Sciatic nerve (tissue), 2 donors: ENCODE measurements around the gene RUNDC3A. TPM values are rescaled to one million over a fixed set of nuclear protein-coding genes. Genes with fewer than 3 reads are reported as not detected.
"Not testable (repeated sequence)": the region's sequence is repeated elsewhere in the genome, so short reads cannot be mapped to it uniquely, and the experiment has no call there.

Source experiments
- ATAC-seq: fragments of 200-7000 bp; cut with Tn5 transposase; one replicate; pipeline ENCODE4 v1.9.1; 2020; ENCODE audit warnings: mild to moderate bottlenecking, moderate library complexity
- DNase-seq: peaks from one replicate; pipeline ENCODE4 v3.0.0-alpha.2; 2020; ENCODE audit warnings: low spot score
- intact Hi-C: fragments of 100-400 bp; cut with DNase I; formaldehyde crosslinking; loops from one replicate; pipeline ENCODE4 v1.14.2; 2022
- total RNA-seq: library from RNA; stranded (reverse); fragmentation: NEBNext Ultra II Directional; extraction: Animal tissue kit (Norgen Biotek cat#: 25700); gene quantifications from one replicate; pipeline ENCODE4 v1.2.1, GENCODE V29; 2021
- donor health status: DM: no; HTN: no; CAD: no.
- donor health status: DM: no; HTN: no; CAD: no.

Gene RUNDC3A
- total RNA-seq, 1 donor from 2014 or later = 2.9 TPM

DNA sequence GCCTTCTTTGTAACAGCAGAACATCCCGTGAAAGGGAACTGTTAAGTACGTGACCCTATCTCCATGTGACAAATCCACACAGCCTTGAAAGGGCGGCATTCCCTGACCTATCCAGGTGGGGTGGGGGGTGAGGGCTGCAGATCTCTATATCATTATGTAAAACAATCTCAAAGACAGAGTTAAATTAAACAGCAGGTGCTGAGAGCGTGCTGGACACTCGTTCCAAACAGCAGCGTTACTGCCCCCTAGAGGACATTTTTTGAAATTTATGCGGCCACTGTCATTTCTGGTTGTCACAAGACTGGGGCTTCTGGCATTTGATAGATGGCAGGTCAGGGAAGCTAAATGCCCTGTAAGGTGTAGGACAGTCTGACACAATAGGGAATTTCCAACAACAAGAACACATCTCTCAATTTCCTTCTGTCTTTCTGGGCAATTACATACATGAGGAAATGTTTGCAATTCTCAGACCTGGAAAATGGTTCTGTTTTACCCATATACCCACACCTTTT, 22.9 kb downstream of the RUNDC3A start:
- intact Hi-C loops = no loop called here
- no peak for ATAC-seq
- no peak for DNase-seq

DNA sequence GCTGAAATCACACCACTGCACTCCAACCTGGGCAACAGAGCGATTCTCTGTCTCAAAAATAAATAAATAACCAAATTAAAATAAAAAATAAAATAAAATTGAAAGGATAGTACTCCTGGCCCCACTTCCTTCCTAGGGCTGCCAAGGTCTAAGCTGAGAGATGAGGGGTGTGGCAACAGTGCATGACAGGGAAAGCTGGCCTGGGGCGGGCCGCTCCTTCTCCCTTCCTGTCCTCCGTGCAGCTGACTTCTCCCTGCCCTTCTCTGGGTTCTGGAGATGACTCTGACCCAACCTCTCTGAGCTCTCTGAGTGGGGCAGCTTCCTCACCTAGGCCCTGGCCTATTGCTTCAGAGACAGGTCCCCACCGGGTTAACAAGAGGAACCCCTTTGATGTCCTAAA, 25.0 kb downstream of the RUNDC3A start:
- intact Hi-C loops = no loop called here
- no peak for ATAC-seq

DNA sequence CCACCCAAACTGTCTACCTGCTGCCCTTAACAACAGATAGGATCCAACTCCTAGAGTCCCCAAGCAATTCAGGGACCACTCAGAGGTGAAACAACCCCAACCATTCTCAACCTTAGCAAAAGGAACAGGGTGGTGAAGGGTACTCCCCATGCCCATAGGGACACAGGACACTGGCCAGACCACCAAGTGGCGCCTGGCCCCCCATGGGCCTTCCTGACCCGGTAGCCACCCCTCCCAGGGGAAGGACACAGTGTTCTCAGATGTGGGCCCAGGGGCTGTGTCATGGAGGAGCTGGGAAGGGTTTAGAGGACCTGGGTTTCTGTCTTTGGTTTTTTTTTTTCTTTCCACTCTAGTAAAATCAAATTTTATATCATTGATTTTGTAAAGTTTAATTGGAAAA, 25.9 kb downstream of the RUNDC3A start:
- DNase-seq (no peak), ATAC-seq (no peak)
- intact Hi-C loops = loop anchor here (2.0 kb wide), 1 partner anchor 26 kb away; no protein-coding TSS in a partner anchor

More for the DNA sequence above, 25.0 kb downstream of the RUNDC3A start:
- DNase-seq = no peak

DNA sequence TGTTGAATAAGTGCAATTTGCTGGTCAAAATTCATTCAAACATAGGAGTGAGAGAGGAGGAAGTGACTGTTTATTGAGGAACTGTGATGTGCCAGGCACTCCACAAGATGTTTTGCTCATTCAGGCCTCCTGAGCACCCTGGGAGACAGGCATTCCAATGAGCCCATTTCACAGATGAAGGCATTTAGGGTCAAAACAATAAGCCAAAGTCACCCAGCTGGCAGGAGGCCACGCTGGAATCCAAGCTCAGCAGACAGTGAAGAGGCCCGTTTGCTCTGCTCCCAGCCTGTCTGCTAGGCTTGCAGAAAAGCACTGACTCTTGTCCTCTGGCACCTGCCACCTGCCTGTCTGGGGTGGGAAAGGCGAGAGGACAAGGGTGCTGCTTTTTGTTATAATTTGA, 26.3 kb downstream of the RUNDC3A start:
- intact Hi-C loops = loop anchor here (2.0 kb wide), 1 partner anchor 26 kb away; no protein-coding TSS in a partner anchor
- ATAC-seq = no peak
- DNase-seq = no peak

DNA sequence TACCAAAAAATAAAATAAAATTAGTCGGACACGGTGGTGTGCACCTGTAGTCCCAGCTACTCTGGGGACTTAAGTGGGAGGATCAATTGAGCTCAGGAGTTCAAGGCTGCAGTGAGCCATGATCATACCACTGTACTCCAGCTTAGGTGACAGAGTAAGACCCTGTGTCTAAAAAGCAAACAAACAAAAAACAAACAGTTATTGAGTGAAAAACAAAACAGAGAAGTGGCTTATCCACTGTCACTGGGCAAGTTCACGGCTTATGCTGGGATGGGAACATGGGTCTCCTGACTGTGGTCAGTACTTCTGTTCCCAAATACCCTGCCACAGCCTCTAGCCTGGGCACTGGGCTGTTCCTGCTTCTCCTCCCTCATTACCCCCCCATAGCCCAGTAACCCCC, 27.2 kb downstream of the RUNDC3A start:
- peak; percentile 29 for ATAC-seq
- intact Hi-C loops = loop anchor here (2.0 kb wide), 1 partner anchor 25 kb away; no protein-coding TSS in a partner anchor
- DNase-seq = no peak

DNA sequence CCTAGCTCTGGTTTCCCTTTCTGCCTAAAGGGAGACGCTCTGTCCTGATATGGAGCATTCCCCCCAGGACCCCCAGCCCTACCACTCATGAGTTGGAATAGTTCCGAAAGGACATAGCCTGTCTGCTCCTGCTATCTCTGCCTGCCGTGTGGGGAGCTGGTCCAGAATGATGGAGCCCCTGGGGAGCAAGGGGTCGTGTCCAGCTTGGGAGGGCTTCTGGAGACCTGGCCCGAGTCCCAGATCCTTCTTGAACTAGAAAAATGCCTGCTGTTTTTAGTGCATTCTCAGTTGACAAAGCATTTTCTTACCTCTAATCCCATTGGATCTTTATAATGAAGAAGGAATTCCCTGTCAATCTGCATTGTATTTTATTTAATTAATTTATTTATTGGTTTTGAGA, 27.6 kb downstream of the RUNDC3A start:
- intact Hi-C loops = loop anchor here (2.0 kb wide), 1 partner anchor 25 kb away; no protein-coding TSS in a partner anchor
- ATAC-seq (no peak), DNase-seq (no peak)

DNA sequence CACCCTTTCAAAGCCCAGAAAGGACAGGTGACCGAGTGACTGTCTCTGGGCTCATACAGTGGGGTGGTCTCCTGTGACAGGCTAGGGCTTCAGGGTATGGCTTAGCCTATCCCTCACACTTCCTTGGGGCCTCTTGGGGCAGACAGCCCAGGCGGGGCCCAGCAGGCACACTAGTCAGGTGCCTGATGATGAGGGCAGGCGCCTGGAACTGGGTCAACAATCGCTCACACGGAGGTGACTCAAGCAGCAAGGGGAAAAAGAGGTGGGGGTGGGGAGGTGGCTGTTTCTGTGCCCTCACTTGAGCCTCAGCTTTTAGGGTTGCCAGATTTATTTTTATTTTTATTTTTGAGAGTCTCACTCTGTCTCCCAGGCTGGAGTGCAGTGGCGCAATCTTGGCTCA, 30.3 kb downstream of the RUNDC3A start:
- intact Hi-C loops = no loop called here
- no peak for DNase-seq
- ATAC-seq = peak; percentile 13

DNA sequence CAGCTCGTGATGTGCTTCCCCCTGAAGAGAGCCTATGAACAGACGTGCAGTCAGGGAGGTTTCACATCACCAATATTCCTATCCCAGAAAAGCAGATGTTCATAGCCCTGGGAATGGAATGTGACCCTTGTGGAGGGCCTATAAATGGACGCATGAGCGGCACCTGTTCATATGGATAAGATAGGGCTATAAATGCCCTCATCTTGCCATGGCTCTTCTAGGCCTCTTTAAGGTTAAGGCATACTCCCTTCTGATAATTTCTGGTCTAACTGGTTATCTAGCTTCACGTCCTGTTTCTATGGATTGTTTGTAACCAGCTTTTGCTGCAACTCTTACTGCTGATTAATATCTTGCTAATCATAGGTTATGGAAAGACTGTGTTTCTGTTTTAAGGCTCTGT, 32.2 kb downstream of the RUNDC3A start:
- not testable (repeated sequence) for ATAC-seq

DNA sequence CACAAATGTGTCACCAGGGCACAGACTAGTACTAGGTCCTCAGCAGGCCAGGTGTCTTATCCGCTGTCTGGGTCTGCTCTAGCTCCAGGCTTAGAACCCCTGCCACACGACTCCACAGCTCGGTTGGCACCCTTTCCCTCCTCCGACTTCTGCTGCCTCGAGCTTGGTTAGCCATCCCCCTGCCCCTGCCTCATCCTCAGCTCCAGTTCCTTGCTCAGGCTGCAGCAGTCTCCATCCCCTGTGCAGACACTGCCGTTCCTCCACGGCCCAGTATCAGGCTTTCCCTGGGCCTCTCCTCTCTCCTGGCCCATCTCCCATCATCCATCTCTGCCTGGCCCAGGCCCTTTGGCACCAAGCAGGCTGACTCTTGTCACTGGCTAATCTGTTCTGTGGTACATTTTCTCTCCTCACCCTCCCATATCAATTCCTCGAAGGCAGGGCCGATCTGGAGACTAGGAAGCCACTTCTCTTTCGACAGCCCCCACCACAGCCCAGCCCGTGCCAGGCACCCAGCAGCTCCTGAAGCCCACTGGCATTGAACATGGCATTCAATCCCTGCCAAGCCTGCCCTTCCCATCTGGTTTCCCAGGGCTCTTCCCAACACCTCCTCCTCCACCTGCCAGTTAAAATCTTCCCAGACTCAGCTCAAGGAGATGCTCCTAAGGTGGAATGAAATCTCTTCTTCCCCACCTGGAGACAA, 35.3 kb downstream of the RUNDC3A start:
- ATAC-seq (no peak), DNase-seq (no peak)
- intact Hi-C loops = no loop called here

More for the DNA sequence above, 32.2 kb downstream of the RUNDC3A start:
- DNase-seq, intact Hi-C loops: not testable (repeated sequence)

DNA sequence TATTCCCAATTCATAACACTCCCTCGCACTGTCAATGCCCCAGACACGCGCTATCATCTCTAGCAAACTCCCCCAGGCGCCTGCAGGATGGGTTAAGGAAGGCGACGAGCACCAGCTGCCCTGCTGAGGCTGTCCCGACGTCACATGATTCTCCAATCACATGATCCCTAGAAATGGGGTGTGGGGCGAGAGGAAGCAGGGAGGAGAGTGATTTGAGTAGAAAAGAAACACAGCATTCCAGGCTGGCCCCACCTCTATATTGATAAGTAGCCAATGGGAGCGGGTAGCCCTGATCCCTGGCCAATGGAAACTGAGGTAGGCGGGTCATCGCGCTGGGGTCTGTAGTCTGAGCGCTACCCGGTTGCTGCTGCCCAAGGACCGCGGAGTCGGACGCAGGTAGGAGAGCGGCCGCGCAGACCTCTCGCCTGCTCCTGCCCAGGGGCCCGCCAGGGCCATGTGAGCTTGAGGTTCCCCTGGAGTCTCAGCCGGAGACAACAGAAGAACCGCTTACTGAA, 36.6 kb downstream of the RUNDC3A start, which contains the start of gene GRN:
Gene GRN, plus strand, starts transcription at position 364 of the 515 bp plus-strand sequence. CDS start 3,863 bp downstream, outside the sequence.
- peak; percentile 98 for ATAC-seq
- intact Hi-C loops = no loop called here
- peak; percentile 94 for DNase-seq

DNA sequence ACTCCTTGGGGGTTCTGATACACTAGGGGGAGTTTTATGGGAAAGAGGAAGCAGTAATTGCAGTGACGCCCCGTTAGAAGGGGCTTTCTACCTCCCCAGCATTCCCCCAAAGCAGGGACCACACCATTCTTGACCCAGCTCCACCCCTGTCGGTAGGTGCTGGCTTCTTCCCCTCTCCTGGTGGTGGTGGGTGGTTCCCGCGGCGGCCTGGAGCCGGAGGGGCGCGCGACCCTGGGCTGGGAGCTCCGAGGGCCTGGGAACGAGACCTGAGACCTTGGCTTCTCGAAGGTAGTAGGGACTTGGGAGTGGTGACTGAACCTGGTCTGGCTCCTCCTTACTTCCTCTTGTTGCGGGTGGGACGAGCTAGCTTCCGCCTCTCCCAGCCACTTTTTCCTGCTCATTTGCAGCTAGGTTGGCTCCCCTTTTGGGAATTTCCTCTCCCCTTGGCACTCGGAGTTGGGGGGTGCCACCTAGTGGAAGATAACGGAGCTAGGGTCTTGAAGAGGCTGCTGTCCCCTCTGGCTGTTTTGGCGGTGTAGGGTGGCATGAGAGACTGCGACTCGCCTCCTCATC, 37.1 kb downstream of the RUNDC3A start:
- intact Hi-C loops = no loop called here
- peak; percentile 33 for ATAC-seq
- no peak for DNase-seq

DNA sequence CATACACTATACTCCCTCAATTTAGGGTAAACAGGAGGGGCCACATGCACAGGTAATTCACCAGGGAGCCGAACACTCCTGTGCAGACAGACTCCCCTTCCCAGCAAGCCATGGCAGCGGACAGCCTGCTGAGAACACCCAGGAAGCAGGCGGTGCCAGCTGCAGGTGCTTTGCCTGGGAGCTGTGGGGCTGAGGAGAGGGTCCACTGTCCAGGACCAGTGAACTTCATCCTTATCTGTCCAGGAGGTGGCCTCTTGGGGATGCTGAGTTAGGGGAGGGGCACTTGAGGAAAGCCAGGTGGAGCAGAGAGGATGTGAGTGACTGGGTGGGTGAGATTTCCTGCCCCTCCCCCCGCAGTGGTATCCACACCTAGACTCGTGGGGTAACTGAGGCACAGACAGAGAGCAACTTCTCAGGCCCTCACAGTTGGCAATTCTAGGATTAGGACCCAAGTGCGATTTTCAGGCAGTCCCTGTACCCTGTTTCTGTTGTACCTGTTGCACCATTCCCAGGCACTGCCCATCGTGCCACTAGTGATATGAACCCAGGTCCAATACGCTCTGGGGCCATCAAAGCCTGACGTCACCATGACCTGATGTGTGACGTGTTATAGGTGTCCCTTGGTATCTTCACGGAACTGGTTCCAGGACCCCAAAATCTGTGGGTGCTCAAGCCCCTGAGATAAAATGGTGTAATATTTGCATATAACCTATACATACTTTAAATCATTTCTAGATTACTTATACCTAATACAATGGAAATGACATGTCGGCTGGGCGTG, 37.9 kb downstream of the RUNDC3A start:
- DNase-seq (no peak), ATAC-seq (no peak)
- intact Hi-C loops = no loop called here

DNA sequence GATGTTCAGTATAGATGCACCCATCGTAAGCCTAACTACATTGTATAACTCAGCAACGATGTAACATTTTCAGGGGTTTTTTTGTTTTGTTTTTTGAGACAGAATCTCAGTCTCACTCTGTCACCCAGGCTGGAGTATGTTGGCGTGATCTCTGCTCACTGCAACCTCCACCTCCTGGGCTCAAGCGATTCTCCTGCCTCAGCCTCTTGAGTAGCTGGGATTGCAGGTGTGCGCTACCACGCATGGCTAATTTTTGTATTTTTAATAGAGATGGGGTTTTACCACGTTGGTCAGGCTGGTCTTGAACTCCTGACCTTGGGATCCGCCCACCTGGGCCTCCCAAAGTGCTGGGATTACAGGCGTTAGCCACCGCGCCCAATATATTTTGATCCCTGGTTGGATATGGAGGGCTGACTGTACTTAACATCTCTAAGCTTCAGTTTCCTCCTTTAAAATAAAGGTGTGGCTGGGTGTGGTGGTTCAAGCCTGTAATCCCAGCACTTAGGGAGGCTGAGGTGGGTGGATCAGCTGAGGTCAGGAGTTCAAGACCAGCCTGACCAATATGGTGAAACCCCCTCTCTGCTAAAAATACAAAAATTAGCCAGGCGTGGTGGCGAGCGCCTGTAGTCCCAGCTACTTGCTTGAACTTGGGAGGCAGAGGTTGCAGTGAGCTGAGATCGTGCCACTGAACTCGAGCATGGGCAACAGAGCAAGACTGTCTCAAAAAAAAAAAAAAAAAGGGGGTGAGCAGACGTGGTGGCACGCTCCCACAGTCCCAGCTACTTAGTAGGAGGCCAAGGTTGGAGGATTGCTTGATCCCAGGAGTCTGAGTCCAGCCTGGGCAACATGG, 39.0 kb downstream of the RUNDC3A start:
- not testable (repeated sequence) for ATAC-seq

DNA sequence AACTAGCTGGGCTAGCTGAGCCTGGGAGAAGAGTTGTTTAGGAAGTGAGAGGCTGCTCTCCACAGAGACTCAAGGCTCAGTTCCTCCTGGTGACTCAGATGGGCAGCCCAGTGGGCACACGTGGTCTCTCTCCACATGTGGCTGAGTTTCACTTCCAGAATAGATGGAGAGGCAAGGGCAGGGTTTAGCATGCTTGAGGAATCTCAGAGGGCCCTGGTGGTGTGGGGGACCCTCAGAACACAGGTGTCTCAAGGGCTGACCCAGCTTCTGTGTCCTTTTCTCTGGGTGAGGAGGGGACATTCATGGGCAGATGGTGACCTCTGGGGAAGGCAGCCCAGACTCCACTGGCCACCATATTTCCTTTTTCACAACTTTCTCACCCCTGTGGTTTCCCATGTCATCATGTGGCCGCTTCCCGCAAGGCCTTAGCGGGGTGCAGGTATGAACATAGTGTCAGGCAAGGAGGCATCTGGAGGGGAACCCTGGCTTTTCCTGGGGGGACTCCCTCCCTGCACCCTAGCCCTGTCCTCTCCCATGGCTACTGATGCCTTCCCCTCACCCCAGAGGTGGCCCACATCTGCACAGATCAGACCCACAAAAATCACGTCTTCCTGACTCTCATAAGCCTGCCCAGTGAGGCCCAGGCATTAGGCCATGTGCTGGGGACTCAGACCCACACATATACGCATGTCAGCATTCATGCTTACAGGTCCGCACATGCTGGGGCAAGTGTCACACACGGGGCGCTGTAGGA, 40.0 kb downstream of the RUNDC3A start:
- ATAC-seq (no peak), DNase-seq (no peak)
- intact Hi-C loops = no loop called here

More for the DNA sequence above, 39.0 kb downstream of the RUNDC3A start:
- DNase-seq, intact Hi-C loops: not testable (repeated sequence)

DNA sequence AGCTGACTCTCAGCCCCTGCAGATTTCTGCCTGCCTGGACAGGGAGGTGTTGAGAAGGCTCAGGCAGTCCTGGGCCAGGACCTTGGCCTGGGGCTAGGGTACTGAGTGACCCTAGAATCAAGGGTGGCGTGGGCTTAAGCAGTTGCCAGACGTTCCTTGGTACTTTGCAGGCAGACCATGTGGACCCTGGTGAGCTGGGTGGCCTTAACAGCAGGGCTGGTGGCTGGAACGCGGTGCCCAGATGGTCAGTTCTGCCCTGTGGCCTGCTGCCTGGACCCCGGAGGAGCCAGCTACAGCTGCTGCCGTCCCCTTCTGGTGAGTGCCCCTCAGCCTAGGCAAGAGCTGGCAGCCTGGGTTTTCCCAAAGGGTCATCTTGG, 40.6 kb downstream of the RUNDC3A start:
- DNase-seq = no peak
- intact Hi-C loops = no loop called here
- no peak for ATAC-seq

DNA sequence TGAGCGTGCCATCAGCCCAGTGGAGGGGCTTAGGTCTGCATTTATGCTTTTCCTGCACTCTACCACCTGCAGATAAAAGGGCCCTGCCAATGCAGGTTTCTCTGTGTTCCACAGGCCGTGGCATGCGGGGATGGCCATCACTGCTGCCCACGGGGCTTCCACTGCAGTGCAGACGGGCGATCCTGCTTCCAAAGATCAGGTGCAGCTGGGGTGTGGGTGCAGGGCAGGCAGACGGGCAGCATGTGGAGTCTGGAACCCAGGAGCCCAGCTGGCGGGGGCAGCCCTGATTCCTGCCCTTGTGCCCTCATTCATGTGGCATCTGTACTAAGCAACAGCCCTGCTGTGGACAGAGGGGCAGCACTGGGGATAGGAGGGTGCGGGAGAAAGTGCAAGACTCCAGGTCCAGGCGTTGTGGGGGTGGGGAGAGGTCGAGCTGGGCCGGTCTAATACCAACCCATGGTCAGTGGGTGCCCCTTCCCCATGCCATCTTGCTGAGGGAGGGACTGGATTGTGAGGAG, 41.2 kb downstream of the RUNDC3A start:
- no peak for ATAC-seq
- intact Hi-C loops = no loop called here
- no peak for DNase-seq

DNA sequence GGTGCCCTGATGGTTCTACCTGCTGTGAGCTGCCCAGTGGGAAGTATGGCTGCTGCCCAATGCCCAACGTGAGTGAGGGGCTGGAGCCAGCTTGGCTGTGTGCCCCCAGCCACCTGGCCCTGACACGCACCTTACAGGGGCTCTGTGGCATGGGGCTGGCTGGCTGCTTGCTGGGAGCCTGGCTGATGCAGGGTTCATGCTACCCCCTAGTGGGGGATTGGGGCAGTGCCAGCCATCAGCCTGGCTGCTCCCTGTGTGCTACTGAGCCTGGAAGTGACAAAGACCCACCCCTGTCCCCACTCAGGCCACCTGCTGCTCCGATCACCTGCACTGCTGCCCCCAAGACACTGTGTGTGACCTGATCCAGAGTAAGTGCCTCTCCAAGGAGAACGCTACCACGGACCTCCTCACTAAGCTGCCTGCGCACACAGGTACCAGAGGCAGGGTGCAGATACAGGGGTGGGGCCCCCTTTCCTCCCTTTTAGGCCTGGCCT, 42.4 kb downstream of the RUNDC3A start:
- ATAC-seq = peak; percentile 48
- no peak for DNase-seq
- intact Hi-C loops = no loop called here
